ENCODE measurements around the gene PXDC1. TPM values are rescaled to one million over a fixed set of nuclear protein-coding genes. Genes with fewer than 3 reads are reported as not detected.

PXDC1 gene
- total and polyA plus RNA-seq, 11 donors, result 13.7 to 89.9 (median 29.1) TPM

DNA sequence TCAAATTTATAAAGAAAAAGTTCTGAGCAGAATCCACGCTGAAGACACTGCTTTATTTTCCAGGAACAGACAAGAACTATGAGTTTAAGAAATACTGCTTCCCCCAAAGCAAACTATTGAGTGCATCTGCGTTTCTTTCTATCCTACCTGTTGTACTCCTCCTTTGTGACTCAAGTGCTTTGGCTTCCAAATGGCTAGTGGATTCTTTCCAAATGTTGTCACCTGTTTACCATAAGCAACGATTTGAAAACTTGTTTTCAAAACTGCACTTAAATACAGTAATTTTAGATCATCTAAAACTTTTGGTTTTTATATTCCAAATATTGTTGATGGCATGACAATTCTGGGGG, 9.5 kb downstream of the PXDC1 start:
- H3K4me1 ChIP-seq, result peaks cover 0 to 94% (median 74%) of the 10 kb centered on the region in 12 donors
- WGBS, 4 donors, result 41 to 54% (median 42%) methylated on average over 3 of the region's 3 CpGs
- H3K27ac ChIP-seq, result peak overlapping the region in 11 of 12 donors; percentile 40 to 88 (median 80)
- no peak for ATAC-seq
- H3K36me3 ChIP-seq, result peaks cover 0 to 23% (median 14%) of the 10 kb centered on the region in 9 donors
- no peaks in the 10 kb centered on the region for H3K9me3 ChIP-seq
- TF ChIP-seq, protein P1, sequence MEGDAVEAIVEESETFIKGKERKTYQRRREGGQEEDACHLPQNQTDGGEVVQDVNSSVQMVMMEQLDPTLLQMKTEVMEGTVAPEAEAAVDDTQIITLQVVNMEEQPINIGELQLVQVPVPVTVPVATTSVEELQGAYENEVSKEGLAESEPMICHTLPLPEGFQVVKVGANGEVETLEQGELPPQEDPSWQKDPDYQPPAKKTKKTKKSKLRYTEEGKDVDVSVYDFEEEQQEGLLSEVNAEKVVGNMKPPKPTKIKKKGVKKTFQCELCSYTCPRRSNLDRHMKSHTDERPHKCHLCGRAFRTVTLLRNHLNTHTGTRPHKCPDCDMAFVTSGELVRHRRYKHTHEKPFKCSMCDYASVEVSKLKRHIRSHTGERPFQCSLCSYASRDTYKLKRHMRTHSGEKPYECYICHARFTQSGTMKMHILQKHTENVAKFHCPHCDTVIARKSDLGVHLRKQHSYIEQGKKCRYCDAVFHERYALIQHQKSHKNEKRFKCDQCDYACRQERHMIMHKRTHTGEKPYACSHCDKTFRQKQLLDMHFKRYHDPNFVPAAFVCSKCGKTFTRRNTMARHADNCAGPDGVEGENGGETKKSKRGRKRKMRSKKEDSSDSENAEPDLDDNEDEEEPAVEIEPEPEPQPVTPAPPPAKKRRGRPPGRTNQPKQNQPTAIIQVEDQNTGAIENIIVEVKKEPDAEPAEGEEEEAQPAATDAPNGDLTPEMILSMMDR (IDR thresholded peaks at IDR 0.05), result no peak
- no peak for TF ChIP-seq POLR2A (IDR thresholded peaks at IDR 0.05)
- DNase-seq, result no peak
- intact Hi-C loops (cut with DNase I), result loop anchor here (1.0 to 10.0 kb wide), 18 partner anchors 105 to 415 kb away; partner anchors contain the start of gene FAM50B (in 2 of the 10)
- peak overlapping the region in 9 of 12 donors; percentile 6 to 36 (median 25) for H3K4me3 ChIP-seq
- H3K27me3 ChIP-seq, result no peaks in the 10 kb centered on the region

DNA sequence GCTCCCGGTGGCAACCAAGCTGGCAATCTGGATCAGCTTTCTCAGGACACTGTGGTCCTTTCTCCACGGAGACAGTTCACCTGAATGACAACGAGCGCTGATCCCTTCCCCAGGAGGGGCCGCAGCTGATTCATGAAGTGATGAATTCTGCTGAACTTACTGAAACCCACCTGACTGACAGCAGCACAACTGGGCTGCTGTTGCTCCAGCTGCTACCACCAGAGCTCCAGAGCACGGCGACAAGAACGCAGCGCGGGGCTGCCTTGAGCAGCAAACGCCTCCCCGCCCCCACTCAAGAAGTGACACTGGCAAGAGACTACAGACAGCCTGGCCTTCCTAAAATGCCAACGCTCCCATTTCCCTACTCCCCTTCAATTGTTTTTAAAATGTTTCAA, 10.0 kb downstream of the PXDC1 start:
- peak in 1 of 5 donors; percentile 38 for DNase-seq
- peak overlapping the region in 8 of 12 donors; percentile 18 to 85 (median 61) for H3K27ac ChIP-seq
- WGBS, 4 donors, result 63 to 77% (median 70%) methylated on average over 13 of the region's 13 CpGs
- ATAC-seq, result no peak
- intact Hi-C loops (cut with DNase I), result loop anchor here in 9 of 10 donors (2.0 to 10.0 kb wide), 10 partner anchors 106 to 416 kb away; partner anchors contain the start of gene FAM50B (in 1 of the 9)
- H3K9me3 ChIP-seq, result no peaks in the 10 kb centered on the region
- peaks cover 0 to 28% (median 19%) of the 10 kb centered on the region in 9 donors for H3K36me3 ChIP-seq
- no peaks in the 10 kb centered on the region for H3K27me3 ChIP-seq
- TF ChIP-seq, protein P1 (IDR thresholded peaks at IDR 0.05), result no peak
- TF ChIP-seq POLR2A (IDR thresholded peaks at IDR 0.05), result no peak
- peak overlapping the region in 1 of 12 donors; percentile 1 for H3K4me3 ChIP-seq
- H3K4me1 ChIP-seq, result peaks cover 0 to 93% (median 68%) of the 10 kb centered on the region in 12 donors

DNA sequence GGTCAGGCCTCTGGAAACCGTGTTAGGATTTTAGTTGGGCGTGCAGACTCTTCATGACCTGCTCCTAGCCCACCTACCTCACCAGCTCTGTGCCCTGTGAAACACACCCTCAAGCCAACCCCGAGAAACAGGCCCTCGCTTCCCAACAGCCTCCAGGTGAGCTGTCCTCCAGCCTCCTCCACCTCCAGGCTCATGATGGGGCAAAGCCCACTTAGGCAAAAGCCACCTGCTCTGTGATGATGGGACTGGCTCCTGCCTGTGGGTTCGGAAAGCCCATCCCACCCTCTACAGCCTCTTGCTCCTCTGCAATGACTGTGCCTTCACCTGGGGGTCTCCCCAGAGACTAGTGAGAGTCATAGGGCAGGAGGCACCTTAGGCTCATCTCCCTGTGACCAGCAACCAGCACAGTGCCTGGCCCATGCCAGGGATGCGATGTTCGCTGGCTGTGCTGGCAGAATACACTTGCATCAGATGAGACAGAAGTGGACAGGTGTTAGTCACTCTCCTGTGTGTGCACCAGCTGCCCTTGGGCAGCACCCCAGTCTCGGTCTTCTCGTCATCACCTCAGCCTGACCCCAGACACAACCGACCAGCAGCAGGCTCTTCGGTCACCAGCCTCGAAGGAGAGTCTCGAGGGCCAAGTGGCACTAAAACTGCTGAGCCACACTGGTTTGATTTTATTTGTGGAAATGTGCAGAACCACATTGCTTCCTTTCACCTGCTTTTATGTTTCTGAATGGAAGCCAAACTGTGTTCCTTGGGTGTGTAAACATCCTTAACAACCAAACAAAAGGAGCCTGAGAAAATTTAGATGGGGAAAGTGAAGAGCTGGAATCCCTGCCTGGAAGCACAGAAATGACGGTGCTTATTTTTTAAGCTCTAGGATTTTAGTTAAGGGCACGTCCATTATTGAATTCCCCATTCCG, 10.7 kb downstream of the PXDC1 start:
- DNase-seq (no peak), ATAC-seq (no peak)
- intact Hi-C loops (cut with DNase I), result loop anchor here in 9 of 10 donors (2.0 to 10.0 kb wide), 10 partner anchors 106 to 416 kb away; partner anchors contain the start of gene FAM50B (in 1 of the 9)
- H3K4me1 ChIP-seq, result peaks cover 0 to 87% (median 62%) of the 10 kb centered on the region in 12 donors
- WGBS, 4 donors, result 71 to 82% (median 75%) methylated on average over 16 of the region's 16 CpGs
- H3K27me3 ChIP-seq, result no peaks in the 10 kb centered on the region
- H3K36me3 ChIP-seq, result peaks cover 0 to 34% (median 25%) of the 10 kb centered on the region in 9 donors
- H3K27ac ChIP-seq, result peak overlapping the region in 9 of 12 donors; percentile 7 to 85 (median 54)
- H3K4me3 ChIP-seq, result peak overlapping the region in 1 of 12 donors; percentile 1
- no peak for TF ChIP-seq POLR2A (IDR thresholded peaks at IDR 0.05)
- TF ChIP-seq, protein P1 (IDR thresholded peaks at IDR 0.05), result no peak
- no peaks in the 10 kb centered on the region for H3K9me3 ChIP-seq
